Measurements from ENCODE around the gene EPB42. TPM values are rescaled to one million over a fixed set of nuclear protein-coding genes. Genes with fewer than 3 reads are reported as not detected.

EPB42 gene
- total RNA-seq, 2 donors from 2014 or later = not detected

- Mint-ChIP-seq H3K4me1 (peaks cover 2% of the 10 kb centered on the region), H3K36me3 (ENCODE audit: low read depth) (no peaks in the 10 kb centered on the region), H3K4me3 (no peak overlapping the region), H3K9me3 (no peaks in the 10 kb centered on the region), H3K27ac (no peak overlapping the region), H3K27me3 (ENCODE audit: insufficient read depth) (peaks cover 37% of the 10 kb centered on the region)
- no peaks in the 10 kb centered on the region for H3K36me3 ChIP-seq (ENCODE audit: control insufficient read depth, insufficient read depth, low read length)
- H3K27ac ChIP-seq (ENCODE audit: low read depth, low read length) = no peak overlapping the region
- H3K4me3 ChIP-seq (ENCODE audit: low read length) = no peak overlapping the region
- H3K27me3 ChIP-seq (ENCODE audit: control insufficient read depth, insufficient read depth, low read length, poor library complexity, severe bottlenecking) = peaks cover 6% of the 10 kb centered on the region
- H3K4me1 ChIP-seq (ENCODE audit: control insufficient read depth, insufficient read depth, low read length) = no peaks in the 10 kb centered on the region
- no peak for DNase-seq
- no peak for TF ChIP-seq CTCF (conservative IDR thresholded peaks at IDR 0.05)
- WGBS, 2 experiments (ENCODE audit: insufficient coverage in 1 of 2, insufficient read length in 1 of 2) = 90% methylated on average over 4 to 6 of the region's 6 CpGs
- no peaks in the 10 kb centered on the region for H3K9me3 ChIP-seq (ENCODE audit: control insufficient read depth, low read length)
- no peak overlapping the region for H3K9ac ChIP-seq (ENCODE audit: extremely low read depth, low read length, poor library complexity, severe bottlenecking)
These were observed 14.7 kb upstream of the EPB42 start for GRCh38 chr15:43235536-43235935.

- Mint-ChIP-seq H3K27ac (no peak overlapping the region), H3K27me3 (ENCODE audit: insufficient read depth) (peaks cover 39% of the 10 kb centered on the region), H3K9me3 (no peaks in the 10 kb centered on the region), H3K4me1 (no peaks in the 10 kb centered on the region), H3K4me3 (no peak overlapping the region), H3K36me3 (ENCODE audit: low read depth) (no peaks in the 10 kb centered on the region)
- no peaks in the 10 kb centered on the region for H3K4me1 ChIP-seq (ENCODE audit: control insufficient read depth, insufficient read depth, low read length)
- DNase-seq = no peak
- peaks cover 6% of the 10 kb centered on the region for H3K27me3 ChIP-seq (ENCODE audit: control insufficient read depth, insufficient read depth, low read length, poor library complexity, severe bottlenecking)
- whole genome bisulfite sequencing, 2 experiments (ENCODE audit: insufficient coverage in 1 of 2, insufficient read length in 1 of 2) = 80 to 94% methylated on average over 3 of the region's 3 CpGs
- H3K27ac ChIP-seq (ENCODE audit: low read depth, low read length) = no peak overlapping the region
- no peak for TF ChIP-seq CTCF (conservative IDR thresholded peaks at IDR 0.05)
- H3K9me3 ChIP-seq (ENCODE audit: control insufficient read depth, low read length) = no peaks in the 10 kb centered on the region
- no peak overlapping the region for H3K9ac ChIP-seq (ENCODE audit: extremely low read depth, low read length, poor library complexity, severe bottlenecking)
- H3K36me3 ChIP-seq (ENCODE audit: control insufficient read depth, insufficient read depth, low read length) = no peaks in the 10 kb centered on the region
- H3K4me3 ChIP-seq (ENCODE audit: low read length) = no peak overlapping the region
These were observed 11.6 kb upstream of the EPB42 start for GRCh38 chr15:43232289-43232874.

GRCh38 chr15:43230640-43231115 is 9.9 kb upstream of the EPB42 start:
- Mint-ChIP-seq H3K27ac (no peak overlapping the region), H3K36me3 (ENCODE audit: low read depth) (no peaks in the 10 kb centered on the region), H3K27me3 (ENCODE audit: insufficient read depth) (peaks cover 37% of the 10 kb centered on the region), H3K9me3 (peaks cover 4% of the 10 kb centered on the region), H3K4me3 (no peak overlapping the region), H3K4me1 (no peaks in the 10 kb centered on the region)
- TF ChIP-seq CTCF (conservative IDR thresholded peaks at IDR 0.05) = no peak
- no peaks in the 10 kb centered on the region for H3K36me3 ChIP-seq (ENCODE audit: control insufficient read depth, insufficient read depth, low read length)
- H3K4me1 ChIP-seq (ENCODE audit: control insufficient read depth, insufficient read depth, low read length) = no peaks in the 10 kb centered on the region
- no peaks in the 10 kb centered on the region for H3K9me3 ChIP-seq (ENCODE audit: control insufficient read depth, low read length)
- 86 to 87% methylated on average over 2 of the region's 2 CpGs for WGBS, 2 experiments (ENCODE audit: insufficient coverage in 1 of 2, insufficient read length in 1 of 2)
- H3K4me3 ChIP-seq (ENCODE audit: low read length) = no peak overlapping the region
- peaks cover 6% of the 10 kb centered on the region for H3K27me3 ChIP-seq (ENCODE audit: control insufficient read depth, insufficient read depth, low read length, poor library complexity, severe bottlenecking)
- H3K9ac ChIP-seq (ENCODE audit: extremely low read depth, low read length, poor library complexity, severe bottlenecking) = no peak overlapping the region
- no peak for DNase-seq
- no peak overlapping the region for H3K27ac ChIP-seq (ENCODE audit: low read depth, low read length)
